ENCODE results near the gene GNG4.
"Not testable (repeated sequence)": the region's sequence is repeated elsewhere in the genome, so short reads cannot be mapped to it uniquely, and the experiment has no call there.

Gene GNG4

DNA sequence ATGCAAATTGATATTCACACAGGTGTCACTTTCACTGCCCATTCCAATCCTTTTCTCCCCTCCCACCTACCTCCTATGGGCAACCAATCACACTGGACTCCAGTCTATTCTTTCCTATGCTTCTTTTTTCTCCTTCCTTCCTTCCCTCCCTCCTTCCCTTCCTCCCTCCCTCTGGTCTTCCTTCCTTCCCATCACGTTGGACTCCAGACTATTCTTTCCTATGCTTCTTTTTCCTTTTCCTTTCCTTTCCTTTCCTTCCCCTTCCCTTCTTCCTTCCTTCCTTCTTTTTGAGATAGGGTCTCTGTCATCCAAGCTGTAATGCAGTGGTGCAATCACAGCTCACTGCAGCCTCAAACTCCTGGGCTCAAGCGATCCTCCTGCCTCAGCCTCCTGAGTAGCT lies 64.6 kb downstream of the GNG4 start:
- DNase-seq (ENCODE audit: low read depth in 2 of 2) = no peak

- DNase-seq (ENCODE audit: low read depth in 2 of 2) = no peak
Observed at GRCh38 chr1:235583511-235584001, 66.0 kb downstream of the GNG4 start.

DNA sequence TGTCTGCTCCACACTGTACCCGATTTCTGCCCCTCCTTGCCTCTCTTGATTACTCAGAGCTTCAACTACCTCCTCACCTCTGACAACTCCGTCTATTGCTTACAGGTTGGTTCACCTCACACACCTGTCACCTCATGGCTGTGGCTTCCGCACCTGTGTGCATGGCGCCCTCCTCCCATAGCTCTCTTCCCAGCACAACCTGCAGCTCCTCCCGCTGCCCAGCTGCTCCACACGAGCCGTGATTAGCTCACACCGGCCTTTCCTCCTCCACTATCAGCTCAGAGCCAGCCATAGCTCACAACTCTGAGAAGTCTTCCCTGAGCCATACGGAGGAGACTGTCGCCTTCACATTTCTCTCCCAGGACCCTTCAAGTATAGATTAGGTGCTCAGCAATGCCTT lies 67.5 kb downstream of the GNG4 start:
- no peak for DNase-seq (ENCODE audit: low read depth in 2 of 2)

- DNase-seq (ENCODE audit: low read depth in 2 of 2) = no peak
Observed at GRCh38 chr1:235579891-235580290, 69.7 kb downstream of the GNG4 start.

- DNase-seq (ENCODE audit: low read depth in 2 of 2) = no peak
Observed at GRCh38 chr1:235575597-235575996, 74.0 kb downstream of the GNG4 start.

DNA sequence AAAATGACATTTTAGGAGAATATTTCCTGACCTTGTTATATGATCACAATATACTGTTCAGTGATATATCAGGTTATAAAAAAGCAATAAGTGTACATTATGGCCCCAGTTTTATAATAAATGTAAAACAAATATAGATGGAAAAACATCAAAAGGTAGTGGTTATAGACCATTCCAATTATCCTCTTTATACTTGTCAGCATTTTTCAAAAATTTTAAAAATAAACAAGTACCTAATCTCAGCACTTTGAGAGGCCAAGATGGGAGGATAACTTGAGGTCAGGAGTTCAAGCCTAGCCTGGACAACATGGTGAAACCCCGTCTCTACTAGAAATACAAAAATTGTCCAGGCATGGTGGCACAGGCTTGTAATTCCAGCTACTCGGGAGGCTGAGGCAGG lies 75.7 kb downstream of the GNG4 start:
- no peak for DNase-seq (ENCODE audit: low read depth in 2 of 2)

GRCh38 chr1:235572971-235573370 lies 76.6 kb downstream of the GNG4 start:
- not testable (repeated sequence) for DNase-seq (ENCODE audit: low read depth in 2 of 2)

DNA sequence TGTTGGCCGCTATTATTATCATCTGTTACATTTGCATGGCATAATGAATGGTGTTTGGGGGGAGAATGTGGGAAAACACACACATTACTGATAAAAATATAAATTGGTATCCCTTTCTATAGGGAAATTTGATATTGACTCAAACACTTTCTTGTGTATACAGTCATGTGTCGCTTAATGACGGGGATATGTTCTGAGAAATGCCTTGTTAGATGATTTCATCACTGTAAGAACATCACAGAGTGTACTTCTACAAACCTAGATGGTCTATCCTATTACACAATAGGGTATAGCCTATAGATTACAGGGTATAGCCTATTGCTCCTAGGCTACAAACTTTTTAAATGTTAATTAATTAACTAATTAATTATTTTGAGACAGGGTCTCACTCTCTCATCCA lies 78.1 kb downstream of the GNG4 start:
- DNase-seq (ENCODE audit: low read depth in 2 of 2) = no peak

DNA sequence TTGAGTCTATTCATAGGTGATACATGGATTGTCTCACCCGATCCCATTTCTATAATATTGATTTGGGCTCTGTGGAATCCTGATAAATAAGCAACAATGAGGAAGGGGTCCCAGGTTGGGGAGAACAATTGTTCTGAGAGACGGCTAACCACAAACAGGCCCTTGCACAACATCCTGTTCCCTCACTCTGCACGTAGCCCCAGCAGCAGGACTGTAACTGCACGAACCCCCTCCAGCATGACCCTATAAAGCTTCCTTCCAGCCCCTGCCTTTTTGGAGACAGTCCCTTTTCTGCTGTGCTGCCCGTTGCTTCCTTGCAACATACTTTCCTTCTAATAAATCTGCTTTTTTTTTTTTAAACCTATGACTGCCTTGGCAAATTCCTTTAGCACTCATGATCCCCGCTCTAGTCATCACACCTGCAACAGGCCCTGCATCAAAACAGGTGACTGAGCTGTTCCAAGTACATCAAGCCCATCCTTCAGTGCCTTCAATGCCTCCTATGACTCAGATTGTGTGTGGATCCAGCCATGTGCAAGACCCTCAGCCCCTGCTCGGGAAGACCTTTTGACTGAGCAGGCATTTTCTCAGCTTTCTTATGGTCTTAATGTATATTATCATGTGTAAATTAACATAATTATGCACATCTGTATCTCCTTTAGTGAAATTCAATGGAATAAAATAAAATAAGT lies 81.6 kb downstream of the GNG4 start:
- no peak for DNase-seq (ENCODE audit: low read depth in 2 of 2)

DNA sequence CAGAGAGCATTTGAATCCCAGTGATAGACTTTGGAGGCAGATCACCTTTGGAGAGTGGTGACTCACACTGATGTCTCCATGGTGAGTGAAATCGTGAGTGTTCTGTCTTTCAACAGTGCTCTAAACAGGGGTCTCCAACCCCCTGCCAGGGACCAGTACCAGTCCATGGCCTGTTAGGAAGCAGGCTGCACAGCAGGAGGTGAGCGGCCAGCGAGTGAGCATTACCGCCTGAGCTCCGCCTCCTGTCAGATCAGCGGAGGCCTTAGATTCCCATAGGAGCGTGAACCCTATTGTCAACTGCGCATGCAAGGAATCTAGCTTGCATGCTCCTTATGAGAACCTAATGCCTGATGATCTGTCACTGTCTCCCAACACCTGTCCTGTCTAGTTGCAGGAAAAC lies 83.5 kb downstream of the GNG4 start:
- DNase-seq (ENCODE audit: low read depth in 2 of 2) = no peak

GRCh38 chr1:235563513-235564061 lies 86.0 kb downstream of the GNG4 start:
- no peak for DNase-seq (ENCODE audit: low read depth in 2 of 2)

DNA sequence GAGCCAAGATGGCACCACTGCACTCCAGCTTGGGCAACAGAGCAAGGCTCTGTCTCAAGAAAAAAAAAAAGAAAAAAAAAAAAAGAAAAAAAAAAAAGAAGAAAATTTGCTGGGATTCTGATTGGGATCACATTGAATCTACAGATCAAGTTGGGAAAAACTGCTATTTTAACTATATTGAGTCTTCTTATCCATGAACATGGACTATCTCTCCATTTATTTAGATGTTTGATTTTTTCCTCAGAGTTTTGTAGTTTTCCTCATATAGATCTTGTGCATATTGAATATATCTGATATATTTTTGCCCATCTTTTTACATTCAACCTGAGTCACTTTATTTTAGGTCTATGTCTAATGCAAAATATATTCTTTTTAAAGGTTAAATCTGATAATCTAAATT lies 87.0 kb downstream of the GNG4 start:
- no peak for DNase-seq (ENCODE audit: low read depth in 2 of 2)

DNA sequence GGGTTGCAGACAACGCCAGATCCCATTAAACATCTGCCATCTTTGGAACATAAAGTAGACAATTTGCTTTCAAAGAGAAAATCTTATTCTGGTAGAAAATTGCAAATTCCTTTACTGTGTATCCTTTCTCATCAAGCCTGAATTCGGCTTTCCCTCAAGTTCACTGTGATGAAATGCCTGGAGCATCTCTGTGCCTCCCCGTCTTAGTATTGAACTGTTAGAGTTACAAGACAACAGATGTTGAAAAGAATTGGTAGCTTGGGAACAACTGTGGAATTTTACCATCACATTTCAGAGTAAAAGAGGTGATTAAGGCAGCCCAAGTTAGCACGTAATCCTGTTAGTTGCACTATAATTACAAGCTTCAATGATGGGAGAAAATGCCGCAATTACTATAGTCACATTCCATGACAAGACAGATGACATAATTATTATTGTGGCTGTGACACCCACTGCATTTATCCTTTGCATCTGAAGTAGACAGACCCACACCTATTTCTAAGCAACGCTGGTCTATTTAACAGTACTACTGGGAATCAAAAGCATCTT lies 90.9 kb downstream of the GNG4 start:
- no peak for DNase-seq (ENCODE audit: low read depth in 2 of 2)

GRCh38 chr1:235557495-235557894 lies 92.1 kb downstream of the GNG4 start:
- DNase-seq (ENCODE audit: low read depth in 2 of 2) = no peak

DNA sequence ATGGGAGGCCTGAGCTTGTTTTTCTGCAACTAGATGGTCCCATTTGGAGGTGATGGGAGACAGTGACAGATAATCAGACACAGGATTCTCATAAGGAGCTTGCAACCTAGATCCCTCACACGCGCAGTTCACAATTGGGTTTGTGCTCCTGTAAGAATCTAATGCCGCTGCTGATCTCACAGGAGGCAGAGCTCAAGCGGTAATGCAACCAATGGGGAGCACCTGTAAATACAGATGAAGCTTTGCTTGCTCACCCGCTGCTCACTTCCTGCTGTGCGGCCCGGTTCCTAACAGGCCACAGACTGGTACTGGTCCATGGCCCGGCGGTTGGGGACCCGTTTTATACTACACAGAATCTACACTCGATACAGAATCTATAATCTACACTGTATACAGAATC lies 92.8 kb downstream of the GNG4 start:
- no peak for DNase-seq (ENCODE audit: low read depth in 2 of 2)

DNA sequence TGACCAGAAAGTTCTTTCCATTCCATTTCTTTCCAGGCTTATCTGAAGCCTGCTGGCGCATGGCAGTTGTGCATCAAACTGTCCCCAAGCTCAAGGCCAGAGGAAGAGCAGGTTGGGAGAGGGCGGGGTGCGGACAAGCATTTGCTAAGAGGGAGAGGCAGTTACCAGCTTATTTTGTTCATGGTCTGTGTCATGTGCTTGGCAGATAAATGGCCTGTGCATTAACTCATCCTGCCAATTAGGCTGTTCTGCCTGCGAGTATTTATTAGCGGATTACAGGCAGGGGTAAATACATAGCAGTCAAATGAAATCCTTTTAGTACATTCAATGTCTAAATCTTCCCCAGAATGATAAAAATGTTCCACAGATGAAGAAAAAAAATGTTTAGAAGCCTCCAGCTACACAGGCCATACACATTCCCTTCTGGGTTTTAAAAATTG lies 96.5 kb downstream of the GNG4 start:
- DNase-seq (ENCODE audit: low read depth in 2 of 2) = no peak

GRCh38 chr1:235552146-235552716 lies 97.4 kb downstream of the GNG4 start:
- DNase-seq (ENCODE audit: low read depth in 2 of 2) = no peak

DNA sequence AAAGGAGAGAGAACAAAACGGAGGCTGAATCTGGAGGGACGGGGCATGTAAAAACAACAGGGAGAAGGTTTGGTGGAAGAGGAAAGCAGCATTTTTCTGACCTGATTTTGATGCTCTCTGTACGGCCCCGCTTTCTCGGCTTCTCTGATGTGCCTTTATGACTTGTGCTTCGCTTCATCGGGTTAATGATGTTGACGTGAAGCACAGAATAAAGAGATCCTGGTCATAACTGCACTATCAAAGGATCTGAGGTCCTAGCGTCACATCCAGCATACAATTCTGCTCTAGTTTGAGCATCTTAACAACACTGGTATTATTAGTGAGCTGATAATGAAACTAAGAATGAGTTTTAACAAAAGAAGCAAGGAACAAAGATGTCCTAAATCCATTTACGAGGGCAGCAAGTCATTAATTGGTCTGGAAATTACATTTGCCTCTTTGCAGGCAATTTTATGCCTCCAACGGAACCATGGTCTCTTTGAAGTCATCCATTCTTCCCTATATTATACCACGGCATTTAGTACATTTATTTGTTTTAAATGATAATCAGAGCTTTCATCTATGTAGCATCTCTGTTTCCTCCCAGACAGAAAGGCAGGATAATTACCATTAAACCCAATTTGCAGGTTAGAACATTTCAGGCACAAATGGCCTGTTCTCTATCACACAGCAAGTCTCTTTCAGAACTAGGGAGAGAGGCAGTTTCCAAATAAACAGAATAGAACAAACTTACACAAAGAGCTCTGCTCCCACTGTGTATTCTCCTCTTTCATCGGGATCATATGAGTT lies 100.0 kb downstream of the GNG4 start:
- DNase-seq (ENCODE audit: low read depth in 2 of 2) = no peak

GRCh38 chr1:235546369-235547155 lies 103.0 kb downstream of the GNG4 start:
- not testable (repeated sequence) for DNase-seq (ENCODE audit: low read depth in 2 of 2)

DNA sequence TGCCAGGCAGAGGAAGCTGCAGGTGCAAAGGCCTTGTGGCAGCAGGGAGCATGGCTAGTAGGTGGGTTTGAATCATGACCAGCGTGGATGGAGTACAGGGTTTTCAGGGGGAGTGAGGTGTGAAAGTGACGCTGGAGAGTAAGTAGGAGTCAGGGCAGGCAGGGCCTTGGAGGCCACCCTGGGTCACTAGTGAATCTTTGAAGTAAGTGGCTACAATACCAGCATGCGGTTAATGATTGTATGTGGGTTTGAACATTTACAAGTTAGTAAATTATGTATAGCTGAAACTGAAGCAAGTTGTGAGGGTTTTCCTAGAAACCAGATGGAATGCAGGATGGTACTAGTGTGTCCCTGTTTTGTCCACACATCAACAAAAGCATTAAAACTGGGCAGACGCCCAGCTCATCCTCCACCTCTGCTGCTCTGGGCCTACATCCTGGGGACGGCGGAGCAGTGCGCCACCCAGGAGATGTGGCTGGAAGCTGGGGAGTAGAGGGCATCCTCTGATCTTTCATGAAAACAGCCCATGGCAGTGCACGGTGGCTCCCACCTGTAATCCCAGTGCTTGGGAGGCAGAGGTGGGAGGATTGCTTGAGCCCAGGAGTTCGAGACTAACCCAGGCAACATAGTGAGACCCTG lies 104.2 kb downstream of the GNG4 start:
- no peak for DNase-seq (ENCODE audit: low read depth in 2 of 2)

DNA sequence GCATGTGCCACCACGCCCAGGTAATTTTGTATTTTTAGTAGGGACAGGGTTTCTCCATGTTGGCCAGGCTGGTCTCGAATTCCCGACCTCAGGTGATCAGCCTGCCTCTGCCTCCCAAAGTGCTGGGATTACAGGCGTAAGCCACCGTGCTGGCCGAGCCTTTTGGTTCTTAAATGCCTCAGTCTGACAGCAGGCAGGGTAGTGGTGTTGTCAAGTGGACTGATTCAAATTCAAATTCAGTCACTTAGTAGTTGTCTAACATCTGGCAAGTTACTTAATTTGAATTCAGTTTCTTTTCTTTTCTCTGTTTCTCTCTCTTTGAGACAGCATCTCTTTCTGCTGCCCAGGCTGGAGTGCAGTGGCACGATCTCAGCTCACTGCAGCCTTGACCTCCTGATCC lies 106.7 kb downstream of the GNG4 start:
- DNase-seq (ENCODE audit: low read depth in 2 of 2) = not testable (repeated sequence)

All from stimulated activated CD4-positive, alpha-beta T cell treated with anti-CD3 and anti-CD28 coated beads, Interleukin-4, amount 100 ng/mL, for 48 hours (primary cell).